Measurements from ENCODE around the gene RNF4.

RNF4 gene

DNA sequence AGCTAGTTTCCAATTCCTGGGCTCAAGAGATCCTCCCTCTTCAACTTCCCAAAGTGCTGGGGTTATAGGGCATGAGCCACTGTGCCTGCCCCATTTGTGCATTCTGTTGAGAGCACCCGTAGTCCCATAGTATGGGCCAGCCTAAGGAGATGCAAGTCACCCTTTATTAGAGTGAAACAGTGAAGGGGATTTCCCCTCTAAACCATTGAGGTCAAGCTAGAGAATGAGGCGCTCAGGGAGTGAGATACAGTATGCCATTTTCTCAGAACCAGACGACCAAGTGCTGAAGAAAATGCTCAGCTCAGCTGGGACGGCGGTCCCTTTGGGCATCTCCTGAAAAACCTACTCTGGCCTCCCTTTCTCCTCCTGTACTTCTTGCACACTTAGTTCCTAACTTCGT, 18.7 kb downstream of the RNF4 start:
- peak; percentile 69 for DNase-seq (ENCODE audit: low spot score)
- no peak for TF ChIP-seq CTCF (IDR thresholded peaks at IDR 0.05; ENCODE audit: extremely low read depth, insufficient read depth, missing control alignments)
- in situ Hi-C loops (cut with MboI; ENCODE audit: low pct_unique_long_range_greater_than_20kb, low sequenced_read_pairs, unreplicated experiment), result no loop called here

- no peak for DNase-seq (ENCODE audit: low spot score)
- no peak for TF ChIP-seq CTCF (IDR thresholded peaks at IDR 0.05; ENCODE audit: extremely low read depth, insufficient read depth, missing control alignments)
- in situ Hi-C loops (cut with MboI; ENCODE audit: low pct_unique_long_range_greater_than_20kb, low sequenced_read_pairs, unreplicated experiment), result no loop called here
These were observed 20.3 kb downstream of the RNF4 start for GRCh38 chr4:2489081-2489805.

DNA sequence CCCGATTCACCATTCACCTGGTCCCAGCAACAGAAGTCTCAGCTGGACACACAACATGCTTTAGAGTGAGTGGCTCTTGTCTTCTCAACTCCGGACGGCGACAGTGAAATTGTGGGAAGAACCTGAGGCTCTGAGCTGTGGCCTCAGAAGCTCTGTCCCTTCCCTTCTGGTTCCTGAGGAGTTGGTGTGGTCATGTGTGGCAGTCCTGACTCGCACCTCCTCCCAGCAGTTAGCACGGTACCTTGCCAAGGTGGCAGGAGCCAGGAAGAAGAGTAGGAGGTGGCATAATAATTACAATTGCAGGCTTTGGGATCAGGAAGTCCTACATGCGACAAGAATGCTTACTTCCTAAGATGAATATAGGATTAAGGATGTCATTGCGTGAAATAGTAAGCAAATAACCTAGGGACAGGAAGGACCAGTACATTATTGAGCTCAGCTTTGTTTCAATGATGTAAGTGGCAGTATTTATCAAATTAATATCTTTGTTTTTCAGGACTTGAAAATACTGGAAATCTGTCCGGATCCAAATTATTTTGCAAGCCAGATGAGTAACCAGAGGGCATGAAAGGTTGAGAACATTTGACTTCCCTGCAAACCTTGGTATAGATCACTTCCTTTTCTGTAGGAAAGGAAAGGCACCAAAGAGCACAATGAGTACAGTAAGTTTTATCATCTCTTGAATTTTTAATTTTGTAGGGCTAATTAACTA, 21.1 kb downstream of the RNF4 start:
- no peak for TF ChIP-seq CTCF (IDR thresholded peaks at IDR 0.05; ENCODE audit: extremely low read depth, insufficient read depth, missing control alignments)
- in situ Hi-C loops (cut with MboI; ENCODE audit: low pct_unique_long_range_greater_than_20kb, low sequenced_read_pairs, unreplicated experiment), result no loop called here
- no peak for DNase-seq (ENCODE audit: low spot score)

- no peak for TF ChIP-seq CTCF (IDR thresholded peaks at IDR 0.05; ENCODE audit: extremely low read depth, insufficient read depth, missing control alignments)
- in situ Hi-C loops (cut with MboI; ENCODE audit: low pct_unique_long_range_greater_than_20kb, low sequenced_read_pairs, unreplicated experiment), result no loop called here
- no peak for DNase-seq (ENCODE audit: low spot score)
These were observed 24.1 kb downstream of the RNF4 start for GRCh38 chr4:2492970-2493369.

- in situ Hi-C loops (cut with MboI; ENCODE audit: low pct_unique_long_range_greater_than_20kb, low sequenced_read_pairs, unreplicated experiment), result no loop called here
- no peak for TF ChIP-seq CTCF (IDR thresholded peaks at IDR 0.05; ENCODE audit: extremely low read depth, insufficient read depth, missing control alignments)
- no peak for DNase-seq (ENCODE audit: low spot score)
These were observed 26.1 kb downstream of the RNF4 start for GRCh38 chr4:2494992-2495391.

DNA sequence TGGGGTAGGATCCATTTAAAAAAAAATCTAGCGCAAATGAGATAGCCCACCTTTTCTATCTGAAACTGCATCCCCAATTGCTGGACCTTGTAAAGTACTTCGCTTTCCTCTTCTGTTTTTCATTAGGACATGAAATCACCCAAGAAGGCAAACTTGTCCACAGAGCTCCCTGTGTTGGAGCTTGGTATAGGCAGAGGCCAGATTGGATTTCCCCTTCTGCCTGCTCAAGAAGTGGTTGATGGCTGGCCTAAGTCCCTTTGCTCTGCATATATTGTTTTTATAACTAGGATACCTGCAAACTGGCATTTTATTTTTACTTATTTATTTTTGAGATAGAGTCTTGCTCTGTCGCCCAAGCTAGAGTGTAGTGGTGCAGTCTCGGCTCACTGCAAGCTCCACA, 28.4 kb downstream of the RNF4 start:
- DNase-seq (ENCODE audit: low spot score), result no peak
- no peak for TF ChIP-seq CTCF (IDR thresholded peaks at IDR 0.05; ENCODE audit: extremely low read depth, insufficient read depth, missing control alignments)
- in situ Hi-C loops (cut with MboI; ENCODE audit: low pct_unique_long_range_greater_than_20kb, low sequenced_read_pairs, unreplicated experiment), result no loop called here

Data from GM13977 (cell line).